HG02973 (cell line): ENCODE data around the gene NXT1.
A peak's percentile ranks its signal among the peaks of the same experiment; 100 is the strongest.

Experiments
- ATAC-seq: cut with Tn5 transposase; IDR thresholded peaks from one replicate; pipeline ENCODE4 v1.9.1; 2021; ENCODE audit warnings: moderate library complexity; ENCODE audit not compliant: unreplicated experiment

NXT1 gene

GRCh38 chr20:23358923-23359593, 8.5 kb downstream of the NXT1 start:
- ATAC-seq: no peak

- ATAC-seq: no peak
Observed at GRCh38 chr20:23360531-23360930, 9.9 kb downstream of the NXT1 start.

- no peak for ATAC-seq
Observed at GRCh38 chr20:23361119-23361475, 10.5 kb downstream of the NXT1 start.

GRCh38 chr20:23361476-23362391, 11.1 kb downstream of the NXT1 start, which contains the start of gene GZF1:
TSS of gene GZF1 (plus strand) at chr20:23362182. CDS start at chr20:23364384, 2,202 bp downstream.
- peak; percentile 58 for ATAC-seq

- no peak for ATAC-seq
Observed at GRCh38 chr20:23362392-23363256, 12.0 kb downstream of the NXT1 start.

GRCh38 chr20:23363257-23363649, 12.7 kb downstream of the NXT1 start:
- no peak for ATAC-seq

- ATAC-seq: no peak
Observed at GRCh38 chr20:23365390-23366165, 15.0 kb downstream of the NXT1 start.

GRCh38 chr20:23366384-23366783, 15.8 kb downstream of the NXT1 start:
- ATAC-seq: no peak

GRCh38 chr20:23367770-23368169, 17.2 kb downstream of the NXT1 start:
- ATAC-seq: no peak

- ATAC-seq: no peak
Observed at GRCh38 chr20:23368316-23369071, 17.9 kb downstream of the NXT1 start.

- no peak for ATAC-seq
Observed at GRCh38 chr20:23369072-23369823, 18.7 kb downstream of the NXT1 start.

- no peak for ATAC-seq
Observed at GRCh38 chr20:23370274-23370673, 19.7 kb downstream of the NXT1 start.

GRCh38 chr20:23370873-23371272, 20.3 kb downstream of the NXT1 start:
- no peak for ATAC-seq

- ATAC-seq: no peak
Observed at GRCh38 chr20:23371496-23371895, 20.9 kb downstream of the NXT1 start.

GRCh38 chr20:23374441-23374840, 23.9 kb downstream of the NXT1 start:
- ATAC-seq: no peak

- no peak for ATAC-seq
Observed at GRCh38 chr20:23375827-23376226, 25.2 kb downstream of the NXT1 start.

GRCh38 chr20:23379772-23380171, 29.2 kb downstream of the NXT1 start:
- no peak for ATAC-seq

- ATAC-seq: no peak
Observed at GRCh38 chr20:23381876-23382275, 31.3 kb downstream of the NXT1 start.
